Stimulated activated CD8-positive, alpha-beta memory T cell treated with anti-CD3 and anti-CD28 coated beads, Interleukin-15, amount 100 ng/mL, for 4 hours (primary cell): ENCODE results near the gene C9orf40.

ENCODE experiments used
- DNase-seq, 2 donors: peaks; one replicate each; pipeline ENCODE4 v3.0.0-alpha.2; 2020; ENCODE audit warnings: low read depth in 2 of 2

Gene C9orf40

GRCh38 chr9:74940600-74940999 lies 12.1 kb downstream of the C9orf40 start:
- DNase-seq, result no peak

- DNase-seq, result no peak
Measured at GRCh38 chr9:74935008-74935407, 17.7 kb downstream of the C9orf40 start.

GRCh38 chr9:74921737-74922136 lies 31.0 kb downstream of the C9orf40 start:
- DNase-seq, result no peak

GRCh38 chr9:74920944-74921626 lies 31.6 kb downstream of the C9orf40 start:
- DNase-seq, result no peak

GRCh38 chr9:74910036-74910435 lies 42.7 kb downstream of the C9orf40 start:
- DNase-seq, result no peak

GRCh38 chr9:74908665-74909064 lies 44.0 kb downstream of the C9orf40 start:
- no peak for DNase-seq

GRCh38 chr9:74907085-74907484 lies 45.6 kb downstream of the C9orf40 start:
- DNase-seq, result no peak

- no peak for DNase-seq
Measured at GRCh38 chr9:74901001-74901400, 51.7 kb downstream of the C9orf40 start.
